PC-3 (cell line): ENCODE data around the gene MYO7A. TPM values are rescaled to one million over a fixed set of nuclear protein-coding genes. Genes with fewer than 3 reads are reported as not detected.

Source experiments
- ATAC-seq: fragments of 200-7000 bp; cut with Tn5 transposase; 2 replicates; pipeline ENCODE4 v1.9.1; 2020; ENCODE audit warnings: mild to moderate bottlenecking, moderate library complexity
- BruUV-seq: library from RNA; stranded (reverse); fragments of 400-500 nt; replicated peaks from 2 replicates; lab custom pipeline; 2021; lab: Mats Ljungman, UMichigan
- CTCF ChIA-PET: fragments of 300-600 bp; sonication (Branson Sonifier 250); formaldehyde crosslinking; loops from one replicate; lab custom pipeline; 2022; ENCODE audit warnings: antibody characterized with exemption; lab: Charles Lee
- POLR2A ChIA-PET: fragments of 300-600 bp; sonication (Branson Sonifier 250); formaldehyde crosslinking; loops from one replicate; lab custom pipeline; 2022; ENCODE audit warnings: antibody characterized with exemption; ENCODE audit not compliant: unreplicated experiment; lab: Charles Lee
- DNase-seq: peaks from one replicate; pipeline ENCODE4 v3.0.0-alpha.2; 2015
- H2AFZ ChIP-seq: fragments of 300-600 bp; sonication (generic); 2 replicates; pipeline ENCODE4 v1.6.0; 2016; ENCODE audit warnings: antibody characterized with exemption, low read length
- H3F3A ChIP-seq: fragments of 300-600 bp; sonication (generic); one replicate; pipeline ENCODE4 v1.6.0; 2017; ENCODE audit warnings: antibody characterized with exemption, low read length, control low read depth, mild to moderate bottlenecking; ENCODE audit not compliant: unreplicated experiment
- H3K27ac ChIP-seq: fragments of 300-600 bp; sonication (generic); 2 replicates; pipeline ENCODE4 v1.5.1; 2016; ENCODE audit warnings: mild to moderate bottlenecking, low read length
- H3K27me3 ChIP-seq: fragments of 300-600 bp; sonication (generic); 2 replicates; pipeline ENCODE4 v1.6.1; 2016; ENCODE audit warnings: low read length, mixed read lengths
- H3K36me3 ChIP-seq: fragments of 300-600 bp; sonication (generic); 2 replicates; pipeline ENCODE4 v1.6.1; 2016; ENCODE audit warnings: low read depth, mixed run types, low read length, mixed read lengths
- H3K4me1 ChIP-seq: fragments of 300-600 bp; sonication (generic); 2 replicates; pipeline ENCODE4 v1.5.1; 2016; ENCODE audit warnings: low read length; ENCODE audit not compliant: insufficient read depth
- H3K4me2 ChIP-seq: fragments of 300-600 bp; sonication (generic); 2 replicates; pipeline ENCODE4 v1.6.0; 2016; ENCODE audit warnings: low read length
- H3K4me3 ChIP-seq: fragments of 300-600 bp; sonication (generic); 2 replicates; pipeline ENCODE4 v1.5.1; 2016; ENCODE audit warnings: mild to moderate bottlenecking, low read length, mixed read lengths
- H3K79me2 ChIP-seq: fragments of 300-600 bp; sonication (generic); 2 replicates; pipeline ENCODE4 v1.6.1; 2017; ENCODE audit warnings: low read length, mixed read lengths
- H3K9ac ChIP-seq: fragments of 300-600 bp; sonication (generic); 2 replicates; pipeline ENCODE4 v1.6.0; 2016; ENCODE audit warnings: mild to moderate bottlenecking, low read length
- H3K9me2 ChIP-seq: fragments of 300-600 bp; sonication (generic); replicated peaks from 2 replicates; pipeline ENCODE4 v1.6.1; 2016; ENCODE audit warnings: mixed run types, low read length, mixed read lengths
- H3K9me3 ChIP-seq: fragments of 300-600 bp; sonication (generic); 2 replicates; pipeline ENCODE4 v1.6.1; 2016; ENCODE audit warnings: low read length, mixed read lengths
- H4K20me1 ChIP-seq: fragments of 300-600 bp; sonication (generic); 2 replicates; pipeline ENCODE4 v1.6.1; 2016; ENCODE audit warnings: low read length, mixed read lengths
- CTCF ChIP-seq: fragments of 300-600 bp; sonication (generic); conservative IDR thresholded peaks from 2 replicates; pipeline ENCODE4 v1.5.1; 2017; ENCODE audit warnings: antibody characterized with exemption, low read depth, mild to moderate bottlenecking, low read length
- EZH2 ChIP-seq: fragments of 300-600 bp; sonication (generic); IDR thresholded peaks from one replicate; pipeline ENCODE4 v1.6.1; 2017; ENCODE audit warnings: antibody characterized with exemption, mild to moderate bottlenecking, low read length; ENCODE audit not compliant: unreplicated experiment
- EZH2phosphoT487 ChIP-seq: fragments of 300-600 bp; sonication (generic); IDR thresholded peaks from 2 replicates; pipeline ENCODE4 v1.6.1; 2018; ENCODE audit warnings: mild to moderate bottlenecking, antibody characterized with exemption, low read length, borderline replicate concordance
- intact Hi-C: fragments of 100-400 bp; cut with micrococcal nuclease; formaldehyde crosslinking; loops from 2 replicates; pipeline ENCODE4 v1.9.0; 2023
- total RNA-seq: library from RNA; depleted of rRNA; stranded (reverse); fragments of >200 nt; gene quantifications from 2 replicates; pipeline ENCODE4 v1.2.3, GENCODE V29; 2014

MYO7A gene
- total RNA-seq, 1 experiment from 2014 or later: 0.66 TPM

GRCh38 chr11:77081976-77082836 is 45.8 kb upstream of the MYO7A start:
- Histone ChIP-seq H3K4me3 (no peak overlapping the region), H3F3A (no peaks in the 10 kb centered on the region), H3K9ac (no peak overlapping the region), H3K4me2 (no peak overlapping the region), H3K4me1 (no peaks in the 10 kb centered on the region), H3K9me2 (no peaks in the 10 kb centered on the region), H3K79me2 (no peaks in the 10 kb centered on the region), H3K9me3 (no peaks in the 10 kb centered on the region), H3K27ac (no peak overlapping the region), H2AFZ (no peak overlapping the region), H3K27me3 (no peaks in the 10 kb centered on the region), H3K36me3 (no peaks in the 10 kb centered on the region), H4K20me1 (no peaks in the 10 kb centered on the region)
- ChIA-PET POLR2A (no interaction called here), CTCF (interaction anchor here (1.6 kb wide), 1 partner anchor 9 kb away, joined by 3 read pairs; no protein-coding TSS in a partner anchor)
- no peak for TF ChIP-seq CTCF
- TF ChIP-seq EZH2phosphoT487: no peak
- no peak for ATAC-seq
- no peak for DNase-seq
- intact Hi-C loops: no loop called here
- BruUV-seq: no TSS peak

GRCh38 chr11:77082838-77083565 is 45.0 kb upstream of the MYO7A start:
- intact Hi-C loops: no loop called here
- CTCF ChIA-PET: interaction anchor here (1.6 kb wide), 1 partner anchor 8 kb away, joined by 3 read pairs; no protein-coding TSS in a partner anchor
- no peaks in the 10 kb centered on the region for H3K79me2 ChIP-seq

More at GRCh38 chr11:77082838-77083565, 45.0 kb upstream of the MYO7A start:
- Histone ChIP-seq H3F3A (no peaks in the 10 kb centered on the region), H3K4me2 (no peak overlapping the region), H3K9ac (no peak overlapping the region), H3K4me3 (no peak overlapping the region), H4K20me1 (no peaks in the 10 kb centered on the region), H3K27ac (no peak overlapping the region), H3K9me3 (no peaks in the 10 kb centered on the region), H3K27me3 (no peaks in the 10 kb centered on the region), H2AFZ (no peak overlapping the region), H3K4me1 (peaks cover under 1% of the 10 kb centered on the region; the same call in 1 of the 2 replicates), H3K36me3 (no peaks in the 10 kb centered on the region), H3K9me2 (no peaks in the 10 kb centered on the region)
- BruUV-seq: no TSS peak
- no peak for DNase-seq
- POLR2A ChIA-PET: no interaction called here
- ATAC-seq: no peak
- TF ChIP-seq EZH2: no peak
- TF ChIP-seq CTCF: no peak
- TF ChIP-seq EZH2phosphoT487: no peak
